HPDE6-E6E7 (cell line): ENCODE results near the gene NDST1.
A peak's percentile ranks its signal among the peaks of the same experiment; 100 is the strongest.
"Not testable (repeated sequence)": the region's sequence is repeated elsewhere in the genome, so short reads cannot be mapped to it uniquely, and the experiment has no call there.

Source experiments
- DNase-seq: peaks from one replicate; pipeline ENCODE4 v3.0.0; 2011; ENCODE audit warnings: missing footprints; ENCODE audit errors: extremely low spot score

Gene NDST1

GRCh38 chr5:150507474-150508276 is at the start of gene NDST1:
Gene NDST1 (plus strand): TSS chr5:150508131. CDS start chr5:150521255, 13,124 bp downstream.
- no peak for DNase-seq

- DNase-seq, result no peak
These were observed 49.0 kb upstream of the NDST1 start for GRCh38 chr5:150458802-150459557.

DNA sequence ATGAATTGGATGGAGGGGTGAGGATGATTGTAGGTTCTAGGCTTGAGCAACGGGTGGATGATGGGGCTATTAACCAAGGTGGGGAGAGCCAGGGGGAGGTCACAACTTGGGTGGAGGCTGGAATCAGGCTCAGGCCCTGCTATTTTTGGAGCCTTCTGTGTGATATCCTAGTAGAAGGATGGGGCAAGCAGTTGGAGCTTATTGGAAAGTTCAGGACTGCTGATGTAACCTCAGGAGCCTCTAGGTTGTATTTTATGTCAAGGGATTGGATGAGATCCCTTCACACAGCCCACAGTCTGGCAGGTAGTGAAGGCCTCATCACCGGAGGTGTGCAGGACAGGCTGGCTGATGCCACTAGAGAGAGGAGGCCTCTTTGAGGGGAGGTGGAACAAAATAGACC is 47.1 kb upstream of the NDST1 start:
- no peak for DNase-seq

DNA sequence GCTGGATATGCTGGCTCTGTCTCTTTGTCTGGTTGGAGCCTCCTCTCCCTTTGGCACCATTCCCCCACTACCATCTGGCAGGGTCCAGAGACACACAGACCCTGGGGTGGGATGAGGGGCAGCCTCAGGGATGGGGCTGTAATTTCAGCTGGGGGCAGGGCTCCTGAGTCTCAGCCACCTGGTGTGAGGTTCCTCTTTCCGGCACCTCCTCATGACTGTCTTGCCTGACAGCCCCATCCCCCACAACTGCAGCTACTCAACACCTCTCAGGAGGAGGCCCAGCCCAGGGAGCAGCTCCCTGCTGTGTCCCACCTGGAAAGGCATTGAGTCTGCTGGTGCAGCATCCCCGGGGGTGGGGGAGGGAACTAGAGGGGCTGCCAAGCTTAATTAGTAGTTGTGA is 46.7 kb upstream of the NDST1 start:
- DNase-seq, result no peak

GRCh38 chr5:150464554-150465012 is 43.3 kb upstream of the NDST1 start:
- no peak for DNase-seq

DNA sequence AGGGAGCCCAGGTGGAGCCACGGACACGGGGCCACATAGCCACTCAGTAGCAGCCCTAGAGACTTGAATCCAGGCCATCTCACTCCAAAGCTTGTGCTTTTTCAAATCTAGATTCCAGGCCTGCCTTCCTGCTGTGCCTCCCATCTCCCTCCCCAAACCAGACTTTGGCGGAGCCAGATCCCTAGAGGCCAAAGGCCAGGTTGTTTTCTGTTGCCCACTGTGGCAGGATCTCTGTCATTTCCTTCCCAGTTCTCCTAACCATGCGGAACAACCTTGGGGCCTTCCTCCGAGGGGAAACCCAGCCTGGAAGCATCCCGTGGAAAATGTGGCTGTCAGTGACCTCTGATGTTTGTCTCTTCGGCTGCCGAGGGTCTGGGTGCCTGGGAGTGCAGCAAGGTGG is 42.0 kb upstream of the NDST1 start:
- no peak for DNase-seq

DNA sequence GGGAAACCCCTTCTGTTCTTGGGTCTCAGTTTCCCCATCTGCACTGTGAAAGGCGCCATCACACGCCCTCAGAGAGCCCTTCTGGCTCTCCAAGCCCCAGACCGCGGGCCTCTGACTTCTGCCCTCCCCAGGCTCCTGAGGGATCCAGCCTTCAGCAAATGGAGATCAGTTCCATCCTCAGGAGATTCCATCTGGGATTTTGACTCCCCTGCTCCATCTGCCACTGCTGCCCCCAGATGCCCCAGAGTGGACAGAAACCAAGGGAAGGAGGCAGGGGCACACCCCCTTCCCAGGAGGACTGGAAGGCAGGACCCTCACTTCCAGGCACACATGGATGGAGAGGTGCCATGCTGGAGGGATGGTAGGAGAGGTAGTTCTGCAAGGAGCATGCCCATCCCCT is 39.7 kb upstream of the NDST1 start:
- DNase-seq, result no peak

DNA sequence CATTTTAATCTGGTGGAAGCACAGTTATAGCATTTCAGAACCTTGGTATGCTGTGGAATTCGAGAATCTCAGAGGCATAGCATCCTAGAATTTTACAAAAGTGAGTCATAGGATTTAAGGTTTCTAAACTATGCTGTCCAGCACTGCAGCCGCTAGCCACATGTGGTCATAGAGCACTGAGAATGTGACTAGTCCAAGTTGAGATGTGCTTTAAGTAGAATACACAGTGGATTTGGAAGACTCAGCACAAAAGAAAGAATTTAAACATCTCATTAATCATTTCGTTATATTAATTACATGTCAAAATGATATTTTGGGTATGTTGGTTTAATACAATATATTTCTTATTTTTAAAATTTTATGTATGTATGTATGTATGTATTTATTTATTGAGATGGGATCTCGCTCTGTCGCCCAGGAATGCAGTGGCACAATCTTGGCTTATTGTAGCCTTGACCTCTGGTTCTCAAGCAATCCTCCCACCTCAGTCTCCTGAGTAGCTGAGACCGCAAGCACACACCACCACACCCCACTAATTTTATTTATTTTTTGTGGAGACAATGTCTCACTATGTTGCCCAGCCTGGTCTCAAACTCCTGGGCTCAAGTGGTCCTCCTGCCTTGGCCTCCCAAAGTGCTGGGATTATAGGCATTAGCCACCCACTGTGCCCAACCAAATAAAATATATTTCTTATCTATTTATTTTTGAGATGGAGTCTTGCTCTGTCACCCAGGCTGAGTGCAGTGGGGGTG is 38.0 kb upstream of the NDST1 start:
- no peak for DNase-seq

GRCh38 chr5:150473673-150474358 is 34.1 kb upstream of the NDST1 start:
- peak; percentile 81 for DNase-seq

DNA sequence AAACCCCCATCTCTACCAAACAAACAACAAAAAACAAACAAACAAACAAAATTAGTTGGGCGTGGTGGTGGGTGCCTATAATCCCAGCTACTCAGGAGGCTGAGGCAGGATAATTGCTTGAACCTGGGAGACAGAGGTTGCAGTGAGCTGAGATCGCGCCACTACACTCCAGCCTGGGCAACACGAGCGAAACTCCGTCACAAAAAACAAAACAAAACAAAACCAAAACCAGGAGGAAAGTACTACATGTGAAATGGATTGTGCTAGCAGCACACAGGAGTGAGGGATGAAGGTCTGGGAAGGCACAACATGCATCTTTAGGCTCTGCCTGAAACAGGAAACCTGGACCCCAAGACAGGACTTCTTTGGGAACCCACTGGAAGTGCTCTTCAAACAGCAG is 31.4 kb upstream of the NDST1 start:
- not testable (repeated sequence) for DNase-seq

DNA sequence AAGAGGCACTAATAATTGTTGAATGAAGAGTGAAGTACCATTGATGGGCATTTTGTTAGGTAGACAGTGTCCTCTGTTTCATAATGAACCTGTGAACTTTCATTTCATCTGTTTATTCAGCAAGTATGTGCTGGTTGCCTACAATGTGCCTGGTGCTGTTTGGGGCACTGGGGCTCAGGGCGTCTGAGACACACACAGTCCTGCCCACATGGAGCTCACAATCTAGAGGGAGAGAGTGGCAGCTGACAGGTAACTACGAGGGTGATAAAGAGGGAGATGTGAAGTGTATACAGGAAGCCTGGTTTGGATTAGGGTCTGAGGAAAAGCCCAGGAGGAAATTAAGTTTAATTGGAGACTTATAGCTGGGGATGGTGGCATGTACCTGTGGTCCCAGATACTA is 28.5 kb upstream of the NDST1 start:
- DNase-seq, result no peak

- DNase-seq, result no peak
These were observed 26.3 kb upstream of the NDST1 start for GRCh38 chr5:150481708-150481965.

- no peak for DNase-seq
These were observed 25.9 kb upstream of the NDST1 start for GRCh38 chr5:150481972-150482406.

- DNase-seq, result no peak
These were observed 22.8 kb upstream of the NDST1 start for GRCh38 chr5:150484964-150485692.

DNA sequence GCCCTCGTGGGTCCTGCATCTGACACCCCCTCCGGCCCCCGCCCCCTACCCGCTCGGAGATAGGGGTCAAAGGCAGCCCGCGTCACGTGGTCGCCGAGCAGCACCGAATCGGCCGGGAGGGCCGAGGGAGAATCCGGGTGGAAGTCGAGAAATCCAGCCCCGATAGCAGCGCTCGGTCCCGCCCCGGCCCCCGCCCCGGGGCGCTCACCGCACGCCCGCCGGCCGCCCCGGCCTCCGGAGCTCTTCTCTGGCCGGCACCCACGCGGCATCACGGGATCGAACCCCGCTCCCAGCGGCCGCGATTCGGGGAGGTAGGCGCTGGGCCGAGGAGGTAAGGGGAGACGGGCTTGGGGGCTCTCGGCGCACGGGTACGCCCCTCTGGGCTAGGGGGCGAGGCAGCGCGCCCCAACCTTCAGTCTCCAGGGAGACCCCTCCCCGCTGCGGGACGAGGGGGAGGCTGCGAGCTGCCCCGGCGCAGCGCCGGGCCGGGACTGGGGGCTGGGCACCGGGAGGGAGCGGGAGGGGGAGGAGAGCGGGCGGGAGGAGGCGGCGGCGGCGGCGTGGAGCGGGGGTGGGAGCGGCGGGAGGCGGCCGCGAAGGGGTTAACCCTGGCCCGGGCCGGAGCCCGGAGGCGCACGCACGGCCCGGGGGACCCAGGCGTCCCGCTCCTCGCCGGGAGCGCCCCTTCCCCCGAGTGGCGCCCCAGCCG is 22.1 kb upstream of the NDST1 start:
- no peak for DNase-seq

DNA sequence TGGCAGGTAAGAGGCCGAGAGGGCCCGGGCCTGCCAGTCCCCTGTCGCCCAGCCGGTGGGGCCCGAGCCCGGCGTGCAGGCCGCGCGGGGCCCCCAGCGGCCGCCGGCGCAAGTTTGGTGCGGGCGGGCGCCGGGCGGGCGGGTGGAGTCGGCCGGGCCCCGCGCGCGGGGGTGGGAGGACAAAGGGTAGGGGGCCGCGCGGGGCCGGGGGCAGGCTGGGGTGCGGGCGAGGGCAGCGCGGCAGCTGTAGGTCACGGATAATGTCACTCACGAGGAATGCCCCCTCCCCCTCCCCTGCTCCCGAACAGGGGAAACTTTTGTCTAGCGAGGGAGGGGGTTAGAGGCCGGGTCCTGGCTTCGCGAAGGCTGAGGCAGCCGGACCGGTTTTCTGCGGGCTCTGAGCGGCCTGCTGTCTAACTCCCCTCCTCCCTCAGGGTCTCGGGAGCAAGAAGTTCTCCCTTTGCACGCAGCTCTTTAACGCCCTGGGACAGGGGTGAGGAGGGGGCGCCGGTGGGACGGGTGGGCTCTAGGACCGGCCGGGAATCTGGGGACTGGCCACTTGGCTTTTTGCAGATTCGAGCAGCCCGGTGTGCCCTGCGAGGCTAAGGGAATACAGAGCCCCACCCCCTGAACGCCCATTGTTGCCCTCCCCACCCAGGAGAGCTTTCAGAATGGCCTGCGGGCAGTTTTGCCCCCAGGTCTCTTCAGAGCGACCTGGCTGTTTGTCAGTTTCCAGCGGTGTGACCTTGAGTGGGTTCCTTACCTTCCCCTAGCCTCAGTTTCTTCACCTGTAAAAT is 21.3 kb upstream of the NDST1 start:
- DNase-seq, result no peak

DNA sequence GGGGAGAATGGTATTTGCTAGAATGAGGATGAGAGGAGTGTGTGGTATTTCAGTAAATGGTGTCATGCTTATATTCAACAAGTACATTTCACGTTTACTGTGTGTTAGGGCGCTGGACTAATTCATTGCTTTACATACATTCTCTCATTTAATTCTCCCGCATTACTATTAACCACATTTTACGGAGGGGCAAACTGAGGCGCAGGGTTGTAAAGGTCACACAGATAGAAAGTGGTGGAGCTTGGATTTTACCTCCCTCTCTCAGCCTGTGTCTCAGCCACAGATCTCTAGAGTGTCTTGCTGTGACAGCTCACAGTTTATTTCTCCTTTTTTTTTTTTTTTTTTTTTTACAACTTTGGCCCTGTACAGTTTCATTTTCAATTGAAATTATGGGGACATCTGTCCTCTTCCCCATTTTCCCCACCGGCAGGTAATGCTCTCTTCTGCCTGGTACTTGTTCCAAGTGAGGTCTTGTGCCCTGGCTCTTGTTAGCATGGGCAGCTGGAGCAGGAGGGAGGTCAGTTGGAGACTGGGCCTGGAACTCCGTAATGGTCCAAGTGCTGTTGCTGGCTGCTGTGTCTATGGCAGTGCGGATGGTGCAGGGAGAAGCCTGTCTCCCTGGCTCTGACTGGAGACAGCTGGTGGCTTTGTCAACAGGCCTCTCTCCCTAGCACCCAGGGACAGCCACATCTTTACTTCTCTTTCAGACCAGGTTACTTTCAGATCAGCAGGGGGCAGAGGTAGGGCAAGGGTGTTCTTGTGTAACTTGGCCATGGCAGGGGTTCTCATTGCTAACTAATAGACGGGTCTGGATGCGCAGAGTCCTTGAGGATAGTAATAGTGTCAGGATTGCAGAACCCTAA is 20.5 kb upstream of the NDST1 start:
- DNase-seq, result no peak

DNA sequence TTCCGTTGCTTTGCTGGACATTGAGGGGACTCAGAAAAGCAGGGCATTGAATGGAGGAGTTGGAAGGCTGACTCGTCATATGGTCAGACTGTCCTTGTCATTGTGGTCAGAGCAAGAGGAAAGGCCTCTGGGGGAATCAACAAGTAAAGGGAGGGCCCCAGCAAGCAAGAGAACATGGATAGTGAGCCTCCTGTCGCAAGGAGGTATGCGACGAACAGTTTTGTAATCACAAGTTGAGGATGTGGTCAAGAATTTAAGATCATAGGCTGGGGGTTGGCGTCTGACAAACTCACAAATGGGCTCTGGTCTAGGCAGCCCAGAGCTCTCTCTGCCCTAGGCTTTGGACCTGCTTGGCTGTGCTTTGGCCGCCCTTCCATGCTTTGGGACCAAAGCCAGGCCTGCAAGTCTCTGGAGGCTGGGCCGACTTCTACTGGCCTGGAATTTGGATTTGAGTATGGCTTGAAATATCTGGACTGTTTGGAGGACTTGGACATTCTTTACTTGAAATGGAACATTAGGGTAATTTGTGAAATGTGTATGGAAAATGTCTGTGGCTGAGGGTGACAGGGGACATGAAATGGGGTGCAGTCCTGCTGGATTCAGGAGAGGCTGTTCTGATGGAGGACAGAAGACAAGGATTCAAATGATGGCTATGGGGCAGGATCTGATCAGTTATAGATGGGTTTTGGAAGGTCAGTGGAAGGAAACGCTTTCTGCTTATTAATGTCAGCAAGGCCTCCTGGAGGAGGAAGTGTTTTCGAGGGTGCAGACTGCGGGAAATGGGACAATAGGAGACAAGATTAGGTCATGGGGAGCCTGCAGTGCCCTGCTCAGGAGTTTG is 19.2 kb upstream of the NDST1 start:
- no peak for DNase-seq
